Retinal pigment epithelial cell (primary cell): Measurements from ENCODE around the gene TMEM271.

ENCODE experiments used
- DNase-seq: peaks from one replicate; pipeline ENCODE4 v3.0.0-alpha.2; 2010; ENCODE audit warnings: low read depth
- H3K4me3 ChIP-seq: 2 replicates; pipeline ENCODE4 v1.5.1; 2011; ENCODE audit warnings: mild to moderate bottlenecking, low read length, control low read depth, moderate library complexity
- TF ChIP-seq, protein P1 (sequence below): conservative IDR thresholded peaks from 2 replicates; pipeline ENCODE4 v1.5.1; 2011; ENCODE audit warnings: low read depth, low read length, control low read depth, inconsistent platforms

TMEM271 gene

GRCh38 chr4:570754-571153 lies 5.3 kb downstream of the TMEM271 start:
- TF ChIP-seq, protein P1, sequence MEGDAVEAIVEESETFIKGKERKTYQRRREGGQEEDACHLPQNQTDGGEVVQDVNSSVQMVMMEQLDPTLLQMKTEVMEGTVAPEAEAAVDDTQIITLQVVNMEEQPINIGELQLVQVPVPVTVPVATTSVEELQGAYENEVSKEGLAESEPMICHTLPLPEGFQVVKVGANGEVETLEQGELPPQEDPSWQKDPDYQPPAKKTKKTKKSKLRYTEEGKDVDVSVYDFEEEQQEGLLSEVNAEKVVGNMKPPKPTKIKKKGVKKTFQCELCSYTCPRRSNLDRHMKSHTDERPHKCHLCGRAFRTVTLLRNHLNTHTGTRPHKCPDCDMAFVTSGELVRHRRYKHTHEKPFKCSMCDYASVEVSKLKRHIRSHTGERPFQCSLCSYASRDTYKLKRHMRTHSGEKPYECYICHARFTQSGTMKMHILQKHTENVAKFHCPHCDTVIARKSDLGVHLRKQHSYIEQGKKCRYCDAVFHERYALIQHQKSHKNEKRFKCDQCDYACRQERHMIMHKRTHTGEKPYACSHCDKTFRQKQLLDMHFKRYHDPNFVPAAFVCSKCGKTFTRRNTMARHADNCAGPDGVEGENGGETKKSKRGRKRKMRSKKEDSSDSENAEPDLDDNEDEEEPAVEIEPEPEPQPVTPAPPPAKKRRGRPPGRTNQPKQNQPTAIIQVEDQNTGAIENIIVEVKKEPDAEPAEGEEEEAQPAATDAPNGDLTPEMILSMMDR: no peak
- no peak for DNase-seq
- H3K4me3 ChIP-seq: no peak overlapping the region

GRCh38 chr4:569958-570667 lies 6.0 kb downstream of the TMEM271 start:
- no peak for DNase-seq
- TF ChIP-seq, protein P1: no peak
- H3K4me3 ChIP-seq: no peak overlapping the region

DNA sequence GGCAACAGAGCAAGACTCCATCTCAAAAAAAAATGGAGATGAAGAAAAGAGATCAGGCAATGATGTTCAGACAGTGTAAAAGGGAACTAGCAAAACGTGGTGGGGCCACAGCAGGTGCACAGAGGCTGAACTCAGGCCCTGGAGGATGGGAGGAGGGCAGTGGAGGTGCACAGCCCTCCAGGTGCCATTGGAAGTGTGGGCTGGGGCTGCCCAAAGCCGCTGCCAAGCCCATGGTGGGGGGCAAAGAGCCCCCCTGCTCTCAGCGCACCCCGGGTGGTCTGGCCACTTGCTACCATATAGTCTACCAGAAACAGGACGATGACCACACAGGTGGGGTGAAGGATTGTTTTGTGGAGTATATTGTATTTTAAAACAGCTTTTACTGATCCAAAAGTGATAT lies 7.1 kb downstream of the TMEM271 start:
- no peak overlapping the region for H3K4me3 ChIP-seq
- DNase-seq: no peak
- TF ChIP-seq, protein P1: no peak

DNA sequence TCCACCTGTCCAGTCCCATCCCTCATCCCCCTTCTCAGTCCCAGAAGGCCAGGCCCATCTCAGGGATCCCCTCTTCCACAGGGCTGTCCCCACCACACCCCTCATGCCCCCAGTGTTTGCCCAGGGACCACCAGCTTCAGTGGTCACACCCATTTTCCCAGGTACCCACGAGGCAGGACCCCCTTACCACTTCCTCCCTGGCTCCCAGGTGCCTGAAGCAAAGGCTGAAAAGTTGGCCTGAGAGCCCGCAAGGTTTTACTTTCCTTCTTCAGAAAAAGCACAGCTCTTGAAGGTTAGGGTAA lies 7.8 kb downstream of the TMEM271 start:
- H3K4me3 ChIP-seq: no peak overlapping the region
- TF ChIP-seq, protein P1: no peak
- DNase-seq: no peak

GRCh38 chr4:567457-568350 lies 8.4 kb downstream of the TMEM271 start:
- TF ChIP-seq, protein P1: no peak
- no peak for DNase-seq
- no peak overlapping the region for H3K4me3 ChIP-seq

- H3K4me3 ChIP-seq: no peak overlapping the region
- no peak for DNase-seq
- TF ChIP-seq, protein P1: no peak
Observed at GRCh38 chr4:566508-567295, 9.4 kb downstream of the TMEM271 start.
